NT2/D1 (cell line): Measurements from ENCODE around the gene MYH15.

Experiments used
- YY1 ChIP-seq: IDR thresholded peaks from 2 replicates; pipeline ENCODE4 v1.6.1; 2011; ENCODE audit not compliant: insufficient read length, insufficient read depth
- ZNF274 ChIP-seq: IDR thresholded peaks from 2 replicates; pipeline ENCODE4 v1.6.1; 2011; ENCODE audit warnings: mild to moderate bottlenecking, low read depth, low read length

- no peak for TF ChIP-seq YY1
- TF ChIP-seq ZNF274, result no peak
These were observed 68.1 kb downstream of the MYH15 start for GRCh38 chr3:108442281-108442680.
